LNCaP clone FGC (cell line): ENCODE data around the gene ITFG2.
A peak's percentile ranks its signal among the peaks of the same experiment; 100 is the strongest.

Source experiments
- DNase-seq: peaks from one replicate; pipeline ENCODE4 v3.0.0-alpha.2; 2011; ENCODE audit warnings: low read depth
- H3K4me3 ChIP-seq: 2 replicates; pipeline ENCODE4 v1.5.1; 2011; ENCODE audit warnings: mild to moderate bottlenecking, low read depth, low read length, control low read depth
- TF ChIP-seq, protein P1 (sequence below): IDR thresholded peaks from 2 replicates; pipeline ENCODE4 v1.5.1; 2012; ENCODE audit warnings: mild to moderate bottlenecking; ENCODE audit not compliant: control insufficient read depth, insufficient read depth; ENCODE audit errors: extremely low read depth

ITFG2 gene

DNA sequence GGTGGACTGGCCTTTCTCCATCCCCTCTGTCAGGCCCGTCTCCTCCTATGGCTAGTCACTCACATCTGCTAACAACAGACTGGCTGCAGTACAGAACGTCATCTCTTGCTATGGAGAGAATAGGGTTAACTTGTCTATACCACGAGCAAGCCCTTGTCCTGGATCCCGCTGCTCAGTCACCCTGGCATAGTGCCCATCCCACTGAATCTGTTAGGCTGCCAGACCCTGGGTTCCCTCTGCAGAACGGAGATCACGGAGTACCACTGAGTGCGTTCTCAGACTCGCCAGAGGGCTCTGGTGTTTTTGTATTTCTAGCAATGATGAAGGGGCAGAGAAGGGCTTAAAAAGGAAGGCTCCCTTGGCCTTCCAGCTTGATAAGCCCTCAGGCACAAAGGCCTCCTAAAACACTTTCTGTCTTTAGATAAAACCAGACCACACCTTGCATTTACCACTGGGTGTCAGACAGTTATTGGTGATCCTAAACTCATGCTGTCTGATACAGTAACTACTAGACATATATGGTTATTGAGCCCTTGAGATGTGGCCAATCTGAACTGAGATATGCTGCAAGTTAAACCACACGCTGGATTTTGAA, 28.7 kb downstream of the ITFG2 start:
- DNase-seq: no peak
- TF ChIP-seq, protein P1, sequence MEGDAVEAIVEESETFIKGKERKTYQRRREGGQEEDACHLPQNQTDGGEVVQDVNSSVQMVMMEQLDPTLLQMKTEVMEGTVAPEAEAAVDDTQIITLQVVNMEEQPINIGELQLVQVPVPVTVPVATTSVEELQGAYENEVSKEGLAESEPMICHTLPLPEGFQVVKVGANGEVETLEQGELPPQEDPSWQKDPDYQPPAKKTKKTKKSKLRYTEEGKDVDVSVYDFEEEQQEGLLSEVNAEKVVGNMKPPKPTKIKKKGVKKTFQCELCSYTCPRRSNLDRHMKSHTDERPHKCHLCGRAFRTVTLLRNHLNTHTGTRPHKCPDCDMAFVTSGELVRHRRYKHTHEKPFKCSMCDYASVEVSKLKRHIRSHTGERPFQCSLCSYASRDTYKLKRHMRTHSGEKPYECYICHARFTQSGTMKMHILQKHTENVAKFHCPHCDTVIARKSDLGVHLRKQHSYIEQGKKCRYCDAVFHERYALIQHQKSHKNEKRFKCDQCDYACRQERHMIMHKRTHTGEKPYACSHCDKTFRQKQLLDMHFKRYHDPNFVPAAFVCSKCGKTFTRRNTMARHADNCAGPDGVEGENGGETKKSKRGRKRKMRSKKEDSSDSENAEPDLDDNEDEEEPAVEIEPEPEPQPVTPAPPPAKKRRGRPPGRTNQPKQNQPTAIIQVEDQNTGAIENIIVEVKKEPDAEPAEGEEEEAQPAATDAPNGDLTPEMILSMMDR: no peak
- H3K4me3 ChIP-seq: no peak overlapping the region

- no peak overlapping the region for H3K4me3 ChIP-seq
- no peak for DNase-seq
- TF ChIP-seq, protein P1: no peak
Measured at GRCh38 chr12:2842948-2843347, 30.5 kb downstream of the ITFG2 start.

DNA sequence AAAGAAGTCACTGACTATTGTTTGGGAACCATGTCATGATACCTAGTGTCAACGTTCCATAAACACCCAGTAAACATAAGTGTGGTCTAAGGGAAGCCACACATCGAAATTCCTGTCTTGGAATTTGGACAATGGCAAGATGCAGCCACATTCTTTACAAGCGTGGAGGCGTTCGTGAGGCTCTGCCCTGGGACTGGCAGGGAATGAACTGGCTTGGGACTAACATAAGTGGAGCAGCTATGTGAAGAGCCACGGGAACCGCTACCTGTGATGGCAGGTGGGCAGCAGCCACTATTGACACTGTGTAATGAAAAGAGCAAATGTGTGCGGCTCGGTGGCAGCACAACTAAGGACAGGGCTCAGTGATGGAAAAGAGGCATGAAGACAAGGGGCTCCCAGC, 32.3 kb downstream of the ITFG2 start:
- TF ChIP-seq, protein P1: no peak
- DNase-seq: no peak
- no peak overlapping the region for H3K4me3 ChIP-seq

- no peak overlapping the region for H3K4me3 ChIP-seq
- TF ChIP-seq, protein P1: no peak
- no peak for DNase-seq
Measured at GRCh38 chr12:2845280-2845679, 32.8 kb downstream of the ITFG2 start.

DNA sequence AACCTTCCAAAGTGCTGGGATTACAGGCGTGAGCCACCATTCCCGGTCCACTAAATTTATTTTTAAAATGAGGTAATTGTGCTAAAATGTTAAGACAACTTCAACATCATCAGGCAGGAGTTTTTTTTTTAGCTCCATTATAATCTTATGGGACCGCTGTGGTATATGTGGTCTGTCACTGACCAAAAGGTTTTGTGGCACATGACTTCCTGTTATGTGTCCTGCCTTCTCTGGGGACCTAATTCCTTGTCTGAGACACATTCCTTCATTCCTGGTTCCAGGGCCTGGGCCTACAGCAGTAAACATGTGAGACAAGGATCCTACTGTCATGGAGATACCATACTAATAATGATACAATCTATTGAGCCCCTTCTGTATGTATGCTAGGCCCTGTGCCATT, 39.5 kb downstream of the ITFG2 start:
- no peak for DNase-seq
- no peak overlapping the region for H3K4me3 ChIP-seq
- TF ChIP-seq, protein P1: no peak

DNA sequence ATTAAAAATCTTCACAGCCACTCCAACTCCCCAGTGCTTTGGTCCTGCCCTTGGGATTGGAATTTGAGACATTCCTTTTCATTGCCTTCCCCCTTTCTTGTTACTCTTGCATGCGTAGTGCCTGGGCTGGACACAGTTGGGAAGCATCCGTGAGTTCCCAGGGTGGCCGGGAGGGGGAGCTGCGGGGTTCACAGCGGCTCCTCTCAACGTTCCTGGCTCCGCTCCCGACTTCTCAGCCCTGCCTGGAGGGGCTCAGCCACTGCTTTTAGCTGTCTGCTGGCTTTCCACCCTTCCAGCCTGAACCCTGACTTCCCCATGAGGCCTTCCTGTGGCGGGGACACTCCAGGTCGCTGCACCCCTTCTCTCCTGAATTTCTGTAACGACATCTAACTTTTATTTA, 41.2 kb downstream of the ITFG2 start:
- TF ChIP-seq, protein P1: peak; percentile 84
- no peak for DNase-seq
- H3K4me3 ChIP-seq: no peak overlapping the region
